Gastrocnemius medialis (tissue), 4 donors: ENCODE results near the gene CFAP100. TPM values are rescaled to one million over a fixed set of nuclear protein-coding genes. Genes with fewer than 3 reads are reported as not detected.

Experiments
- ATAC-seq, 2 donors: fragments of 150-250 bp; one replicate each; pipeline ENCODE4 v1.9.1; 2016
- DNase-seq, 2 donors: peaks; one replicate each; pipeline ENCODE4 v3.0.0-alpha.2; 2019
- H3K27ac ChIP-seq, 4 donors: fragments of 200-600 bp; sonication (generic); 1 replicate in 1 of 4; 2 replicates in 3 of 4; pipeline ENCODE4 v1.5.1; 2016 to 2018; ENCODE audit warnings: mild to moderate bottlenecking in 2 of 4, moderate library complexity in 1 of 4
- H3K27me3 ChIP-seq, 3 donors: fragments of 200-600 bp; sonication (generic) in 2 of 3; 1 replicate in 1 of 3; 2 replicates in 2 of 3; pipeline versions ENCODE4 v1.5.1 to v1.6.0; 2016 to 2019; ENCODE audit warnings: mild to moderate bottlenecking in 1 of 3, moderate library complexity in 1 of 3
- H3K36me3 ChIP-seq, 2 donors: fragments of 200-600 bp; sonication (generic) in 1 of 2; one replicate each; pipeline ENCODE4 v1.5.1; 2017 to 2018
- H3K4me1 ChIP-seq, 2 donors: fragments of 200-600 bp; sonication (generic) in 1 of 2; one replicate each; pipeline ENCODE4 v1.5.1; 2016 to 2017; ENCODE audit warnings: mild to moderate bottlenecking in 2 of 2
- H3K4me3 ChIP-seq, 4 donors: fragments of 200-600 bp; sonication (generic) in 3 of 4; 1 replicate in 1 of 4; 2 replicates in 3 of 4; pipeline ENCODE4 v1.5.1; 2016 to 2019; ENCODE audit warnings: mild to moderate bottlenecking in 2 of 4
- H3K9me3 ChIP-seq, 3 donors: fragments of 200-600 bp; sonication (generic) in 2 of 3; 1 replicate in 1 of 3; 2 replicates in 2 of 3; pipeline ENCODE4 v1.5.1; 2016 to 2019
- POLR2A ChIP-seq, 2 donors: fragments of 450-650 bp; IDR thresholded peaks; one replicate each; pipeline ENCODE4 v1.6.1; 2017; ENCODE audit warnings: antibody characterized with exemption in 2 of 2, mild to moderate bottlenecking in 2 of 2, moderate library complexity in 2 of 2
- in situ Hi-C, 4 donors: fragments of 200-750 bp; cut with MboI; loops; one replicate each; pipeline versions ENCODE4 v1.15.0 to v1.8.0; 2017; ENCODE audit warnings: low sequenced_read_pairs in 4 of 4
- intact Hi-C: fragments of 100-400 bp; cut with DNase I; formaldehyde crosslinking; loops from one replicate; pipeline ENCODE4 v1.15.1; 2023; ENCODE audit warnings: low total_unique reads
- total RNA-seq, 4 donors: library from RNA; depleted of rRNA; stranded (reverse); fragments of >200 nt; gene quantifications; one replicate each; pipeline versions ENCODE4 v1.1.0 to v1.2.3, GENCODE V29; 2016
- TF ChIP-seq, protein P1 (sequence below), 5 experiments: fragments of 450-650 bp in 3 of 5; fragments of 200-600 bp in 2 of 5; sonication (generic) in 2 of 5; IDR thresholded peaks in 4 of 5; conservative IDR thresholded peaks in 1 of 5; 1 replicate in 4 of 5; 2 replicates in 1 of 5; pipeline ENCODE4 v1.5.1; 2016 to 2019; ENCODE audit warnings: antibody characterized with exemption in 5 of 5, mild to moderate bottlenecking in 3 of 5, moderate library complexity in 3 of 5

CFAP100 gene
- total RNA-seq, 4 donors from 2014 or later = not detected

DNA sequence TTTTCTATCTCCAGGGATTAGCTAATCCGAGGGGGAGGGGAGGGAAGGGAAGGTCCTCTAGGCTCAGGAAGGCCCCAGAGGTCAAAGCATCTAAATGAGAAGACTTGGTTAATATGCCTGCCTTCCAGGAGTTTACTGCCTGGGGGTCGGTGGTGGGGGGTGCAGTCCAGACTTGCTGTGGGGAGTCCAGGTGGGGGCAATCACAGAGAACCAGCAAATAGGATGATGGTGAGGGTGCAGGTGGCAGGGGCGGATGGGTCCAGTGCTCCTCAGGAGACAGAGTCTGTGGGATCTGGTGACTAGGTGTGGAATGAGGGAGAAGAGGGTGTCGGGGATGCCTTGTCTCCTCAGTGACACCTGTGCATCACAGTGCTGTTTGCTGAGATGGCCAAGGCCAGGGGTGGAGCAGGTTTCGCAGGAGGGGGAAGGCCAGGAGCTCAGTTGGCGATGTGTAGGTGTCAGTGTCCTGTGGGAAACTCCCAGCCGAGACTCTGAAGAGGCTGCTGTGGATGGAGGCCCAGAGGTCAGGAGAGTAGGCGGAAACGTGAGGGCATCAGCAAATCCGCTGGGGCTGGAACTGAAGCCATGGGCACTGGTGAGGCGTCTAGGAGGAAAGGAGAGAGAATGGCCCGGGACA lies 8.1 kb downstream of the CFAP100 start:
- intact Hi-C loops = no loop called here
- Histone ChIP-seq H3K9me3 (no peaks in the 10 kb centered on the region), H3K36me3 (no peaks in the 10 kb centered on the region), H3K4me3 (no peak overlapping the region), H3K27ac (no peak overlapping the region), H3K27me3 (peaks cover 0 to 13% (median 7%) of the 10 kb centered on the region in 3 donors), H3K4me1 (no peaks in the 10 kb centered on the region)
- no peak for ATAC-seq
- DNase-seq = no peak
- in situ Hi-C loops = no loop called here
- TF ChIP-seq, protein P1, sequence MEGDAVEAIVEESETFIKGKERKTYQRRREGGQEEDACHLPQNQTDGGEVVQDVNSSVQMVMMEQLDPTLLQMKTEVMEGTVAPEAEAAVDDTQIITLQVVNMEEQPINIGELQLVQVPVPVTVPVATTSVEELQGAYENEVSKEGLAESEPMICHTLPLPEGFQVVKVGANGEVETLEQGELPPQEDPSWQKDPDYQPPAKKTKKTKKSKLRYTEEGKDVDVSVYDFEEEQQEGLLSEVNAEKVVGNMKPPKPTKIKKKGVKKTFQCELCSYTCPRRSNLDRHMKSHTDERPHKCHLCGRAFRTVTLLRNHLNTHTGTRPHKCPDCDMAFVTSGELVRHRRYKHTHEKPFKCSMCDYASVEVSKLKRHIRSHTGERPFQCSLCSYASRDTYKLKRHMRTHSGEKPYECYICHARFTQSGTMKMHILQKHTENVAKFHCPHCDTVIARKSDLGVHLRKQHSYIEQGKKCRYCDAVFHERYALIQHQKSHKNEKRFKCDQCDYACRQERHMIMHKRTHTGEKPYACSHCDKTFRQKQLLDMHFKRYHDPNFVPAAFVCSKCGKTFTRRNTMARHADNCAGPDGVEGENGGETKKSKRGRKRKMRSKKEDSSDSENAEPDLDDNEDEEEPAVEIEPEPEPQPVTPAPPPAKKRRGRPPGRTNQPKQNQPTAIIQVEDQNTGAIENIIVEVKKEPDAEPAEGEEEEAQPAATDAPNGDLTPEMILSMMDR (IDR thresholded peaks at IDR 0.05 in 4 of 5, conservative IDR thresholded peaks at IDR 0.05 in 1 of 5) = no peak
- TF ChIP-seq POLR2A (IDR thresholded peaks at IDR 0.05) = no peak

DNA sequence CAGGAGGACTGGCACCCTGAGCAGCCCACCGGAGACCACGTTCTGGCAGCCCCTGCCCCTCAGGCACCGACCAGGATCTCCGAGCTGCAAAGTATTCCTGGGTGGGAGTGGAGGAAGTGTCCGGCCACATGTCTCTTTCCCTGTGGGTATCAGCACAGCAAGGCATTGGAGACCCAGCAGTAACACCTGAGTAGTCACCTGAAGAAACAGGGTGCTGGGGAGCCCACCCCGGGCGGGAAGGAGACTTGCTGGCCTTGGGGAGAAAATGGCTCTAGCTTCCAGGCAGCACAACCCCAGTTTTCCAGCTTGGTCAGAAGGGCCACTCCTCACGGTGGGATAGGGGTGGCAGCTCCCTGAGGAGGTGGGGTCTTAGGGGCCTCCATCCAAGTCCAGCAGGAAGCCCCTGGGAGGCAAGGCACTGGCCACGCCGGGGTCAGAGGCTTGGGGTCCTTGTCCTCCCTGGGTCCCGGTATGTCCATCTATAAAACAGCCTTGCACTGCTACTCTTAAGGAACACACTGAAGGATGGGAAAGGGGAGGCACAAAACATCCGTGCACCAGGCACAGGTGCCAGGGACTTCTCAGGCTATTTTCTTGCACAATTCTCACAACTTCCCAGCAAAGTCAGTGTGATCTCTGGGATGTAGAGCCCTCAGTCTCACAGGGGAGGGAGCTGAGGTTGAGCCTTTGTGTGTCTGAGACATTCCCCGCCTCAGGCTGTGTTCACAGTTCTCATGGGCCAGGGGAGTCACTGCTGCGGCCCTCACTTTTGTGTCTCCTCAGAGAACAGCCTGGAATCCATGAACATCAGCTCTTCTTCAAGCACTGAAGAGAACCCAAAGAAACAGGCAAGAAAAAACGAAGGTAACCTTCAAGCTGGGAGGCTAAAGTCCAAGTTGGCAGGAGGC lies 11.9 kb downstream of the CFAP100 start:
- H3K36me3 ChIP-seq = no peaks in the 10 kb centered on the region
- H3K27me3 ChIP-seq = peaks cover 6 to 26% (median 24%) of the 10 kb centered on the region in 3 donors
- no peaks in the 10 kb centered on the region for H3K9me3 ChIP-seq
- no peak for DNase-seq
- no peaks in the 10 kb centered on the region for H3K4me1 ChIP-seq
- no peak for ATAC-seq
- H3K27ac ChIP-seq = no peak overlapping the region
- in situ Hi-C loops = no loop called here
- TF ChIP-seq POLR2A (IDR thresholded peaks at IDR 0.05) = no peak
- TF ChIP-seq, protein P1 (IDR thresholded peaks at IDR 0.05 in 4 of 5, conservative IDR thresholded peaks at IDR 0.05 in 1 of 5) = no peak
- intact Hi-C loops = no loop called here
- H3K4me3 ChIP-seq = no peak overlapping the region

DNA sequence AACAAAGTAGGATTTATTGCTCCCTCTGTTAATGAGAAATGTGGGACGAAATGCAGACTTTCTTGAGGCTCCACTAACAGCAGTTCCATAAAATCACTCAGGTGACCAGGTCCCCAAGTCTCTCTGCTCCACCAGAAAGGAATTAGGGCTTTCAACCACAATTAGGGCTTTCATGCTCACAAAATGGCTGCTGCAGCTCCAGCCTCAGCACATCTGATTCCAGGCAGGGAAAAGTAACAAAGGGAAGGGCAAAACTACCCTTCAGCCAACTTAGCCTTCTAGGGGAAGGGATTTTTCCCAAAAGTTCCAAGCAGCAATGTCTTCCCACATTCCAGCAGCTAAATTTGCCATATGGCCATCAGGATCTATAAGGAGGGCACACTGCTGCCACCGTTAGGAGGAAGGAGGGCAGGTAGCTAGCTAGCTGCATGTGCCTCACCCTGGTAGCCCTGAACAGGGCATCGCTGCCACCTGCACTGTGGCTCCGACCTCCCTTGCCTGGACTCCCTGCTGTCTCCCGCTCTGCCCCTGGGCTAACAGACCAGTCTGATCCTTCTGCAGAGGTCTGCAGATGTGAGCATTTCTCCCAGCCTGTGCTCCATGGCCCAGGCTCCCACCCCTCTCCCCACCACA lies 12.8 kb downstream of the CFAP100 start:
- no peak for ATAC-seq
- intact Hi-C loops = no loop called here
- peaks cover 6 to 31% (median 24%) of the 10 kb centered on the region in 3 donors for H3K27me3 ChIP-seq
- H3K4me3 ChIP-seq = no peak overlapping the region
- in situ Hi-C loops = no loop called here
- DNase-seq = no peak
- H3K4me1 ChIP-seq = no peaks in the 10 kb centered on the region
- TF ChIP-seq, protein P1 (IDR thresholded peaks at IDR 0.05 in 4 of 5, conservative IDR thresholded peaks at IDR 0.05 in 1 of 5) = no peak
- TF ChIP-seq POLR2A (IDR thresholded peaks at IDR 0.05) = no peak
- no peaks in the 10 kb centered on the region for H3K36me3 ChIP-seq
- no peaks in the 10 kb centered on the region for H3K9me3 ChIP-seq
- no peak overlapping the region for H3K27ac ChIP-seq

DNA sequence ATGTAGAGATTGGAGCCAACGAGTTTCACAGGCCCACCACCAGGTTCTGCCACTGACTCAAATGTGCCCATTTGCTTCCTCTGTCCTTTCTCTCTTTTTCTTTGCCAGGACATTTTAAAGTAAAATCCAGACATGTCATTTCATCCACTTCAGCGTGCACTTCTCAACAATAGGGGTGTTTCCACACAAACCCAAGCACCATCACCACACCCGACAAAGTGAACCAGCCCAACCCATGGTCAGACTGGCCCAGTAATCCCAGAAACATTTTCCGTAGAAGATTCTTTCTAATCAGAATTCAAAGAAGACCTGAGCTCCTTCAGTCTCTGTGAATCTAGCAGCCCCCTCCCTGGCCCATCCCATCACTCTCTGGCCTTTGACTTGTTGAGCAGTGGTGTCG lies 13.4 kb downstream of the CFAP100 start:
- H3K9me3 ChIP-seq = no peaks in the 10 kb centered on the region
- intact Hi-C loops (no loop called here), in situ Hi-C loops (no loop called here)
- no peak overlapping the region for H3K27ac ChIP-seq
- no peak for DNase-seq
- no peak for TF ChIP-seq POLR2A (IDR thresholded peaks at IDR 0.05)
- TF ChIP-seq, protein P1 (IDR thresholded peaks at IDR 0.05 in 4 of 5, conservative IDR thresholded peaks at IDR 0.05 in 1 of 5) = no peak
- H3K27me3 ChIP-seq = peaks cover 6 to 31% (median 24%) of the 10 kb centered on the region in 3 donors
- no peaks in the 10 kb centered on the region for H3K4me1 ChIP-seq
- no peak for ATAC-seq
- H3K4me3 ChIP-seq = no peak overlapping the region
- H3K36me3 ChIP-seq = no peaks in the 10 kb centered on the region
